GM19395 (cell line): ENCODE data around the gene ATXN3L.

Source experiments
- ATAC-seq: cut with Tn5 transposase; IDR thresholded peaks from one replicate; pipeline ENCODE4 v1.9.1; 2021; ENCODE audit warnings: mild to moderate bottlenecking, moderate library complexity; ENCODE audit not compliant: unreplicated experiment

The ATXN3L gene

DNA sequence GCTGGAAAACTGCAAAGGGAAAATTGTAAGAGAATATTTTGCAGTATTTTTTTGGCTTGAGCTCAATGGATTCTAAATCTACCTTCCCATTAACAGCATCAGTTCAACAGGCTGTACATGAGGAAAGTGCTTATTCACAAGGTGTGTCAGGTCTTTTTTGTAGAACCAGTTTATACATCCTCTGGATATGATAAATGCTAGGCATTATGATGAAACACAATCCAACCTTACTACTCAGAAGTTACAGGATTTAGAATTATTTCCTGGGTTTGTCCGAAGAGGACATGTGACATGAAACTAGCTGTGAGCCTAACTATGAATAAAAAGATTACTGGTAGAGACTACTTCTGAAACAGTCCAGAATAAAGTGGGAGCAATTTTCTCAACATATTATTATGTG is 49.5 kb downstream of the ATXN3L start:
- ATAC-seq = no peak

DNA sequence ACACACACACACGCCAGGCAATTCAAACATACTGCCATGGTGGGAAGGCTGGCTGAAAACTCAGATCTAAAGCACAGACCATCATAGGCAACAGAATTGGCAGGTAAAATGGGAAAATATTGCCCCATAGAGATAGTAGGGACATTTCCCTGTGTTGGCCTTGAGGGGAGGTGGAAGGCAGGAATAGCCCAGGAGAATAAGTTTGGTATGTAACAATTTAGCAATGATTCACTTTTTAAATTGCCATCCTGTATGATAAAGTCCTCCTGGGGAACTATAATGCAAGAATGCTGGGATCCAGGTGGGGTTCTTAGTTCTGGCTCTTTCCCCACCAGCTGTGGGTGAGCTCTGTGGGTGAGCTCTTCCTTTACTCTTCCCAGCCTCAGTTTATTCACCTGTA is 51.0 kb downstream of the ATXN3L start:
- ATAC-seq = no peak
